ENCODE data around the gene CHMP2A. TPM values are rescaled to one million over a fixed set of nuclear protein-coding genes. Genes with fewer than 3 reads are reported as not detected.

CHMP2A gene
- total RNA-seq, 4 donors from 2014 or later: 100.0 to 155 (median 126) TPM

- 1 to 20% methylated on average over 3 to 20 of the region's 33 CpGs for WGBS, 2 donors (ENCODE audit: low coverage in 1 of 2)
- Histone ChIP-seq H3K9me3 (no peaks in the 10 kb centered on the region), H3K27me3 (no peaks in the 10 kb centered on the region), H3K4me3 (peak overlapping the region; percentile 52 to 91), H3K36me3 (peaks cover 0 to 18% of the 10 kb centered on the region in 2 donors), H3K27ac (peak overlapping the region; percentile 88 to 100 (median 100)), H3K4me1 (peaks cover 6 to 76% (median 52%) of the 10 kb centered on the region in 3 donors)
- TF ChIP-seq EP300 (IDR thresholded peaks at IDR 0.05): no peak
- TF ChIP-seq POLR2AphosphoS5 (IDR thresholded peaks at IDR 0.05): peak; percentile 75
- peak; percentile 43 to 65 for TF ChIP-seq POLR2A (IDR thresholded peaks at IDR 0.05)
- TF ChIP-seq CTCF (IDR thresholded peaks at IDR 0.05): no peak
- ATAC-seq: peak; percentile 70
Measured at GRCh38 chr19:58559275-58560006, 4.5 kb upstream of the CHMP2A start.

DNA sequence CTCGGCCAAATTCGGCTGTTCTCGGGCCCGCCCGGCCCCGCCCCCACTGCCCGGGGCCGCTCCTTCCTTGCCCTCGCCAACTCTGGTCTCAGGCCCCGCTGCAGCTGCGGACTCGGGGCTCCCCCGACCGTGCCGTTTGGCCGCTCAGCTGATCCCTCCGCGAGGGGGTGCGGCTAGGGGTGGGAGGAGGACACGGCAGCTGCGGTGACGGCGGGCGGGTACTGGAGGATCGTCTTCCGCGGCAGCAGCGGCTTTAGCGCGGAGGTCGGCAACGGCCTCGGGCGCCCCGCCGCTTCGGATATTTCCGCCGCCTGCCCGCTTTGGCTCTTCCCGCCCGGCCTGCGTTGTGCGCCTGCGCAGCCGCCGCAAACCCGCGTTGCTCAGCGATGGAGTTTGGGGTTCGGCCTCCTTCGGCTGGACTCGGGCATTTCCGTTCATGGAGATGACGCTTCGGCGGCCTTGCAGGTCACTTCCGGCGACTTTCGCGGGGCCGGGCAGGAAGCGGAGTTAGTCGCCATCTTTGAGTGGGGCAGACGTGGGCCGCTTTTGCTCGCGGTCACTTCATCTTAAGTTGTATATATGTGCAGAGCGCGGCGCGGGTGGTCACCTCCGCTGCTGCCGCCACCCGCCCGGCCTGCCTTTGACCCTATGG is 3.8 kb upstream of the CHMP2A start:
- 0% methylated on average over 1 to 2 of the region's 76 CpGs for WGBS, 2 donors (ENCODE audit: low coverage in 1 of 2)
- Histone ChIP-seq H3K4me1 (peaks cover 10 to 79% (median 58%) of the 10 kb centered on the region in 3 donors), H3K4me3 (peak overlapping the region; percentile 52 to 91), H3K9me3 (no peaks in the 10 kb centered on the region), H3K27ac (peak overlapping the region; percentile 88 to 100 (median 100)), H3K27me3 (no peaks in the 10 kb centered on the region), H3K36me3 (peaks cover 0 to 18% of the 10 kb centered on the region in 2 donors)
- ATAC-seq: peak; percentile 82
- TF ChIP-seq POLR2AphosphoS5 (IDR thresholded peaks at IDR 0.05): peak; percentile 33
- TF ChIP-seq POLR2A (IDR thresholded peaks at IDR 0.05): peak; percentile 3 to 58
- TF ChIP-seq CTCF (IDR thresholded peaks at IDR 0.05): peak in 1 of 4 experiments; percentile 16
- TF ChIP-seq EP300 (IDR thresholded peaks at IDR 0.05): no peak

- Histone ChIP-seq H3K27me3 (no peaks in the 10 kb centered on the region), H3K4me3 (peak within 1 kb of the TSS; percentile 52 to 91), H3K4me1 (peaks cover 12 to 79% (median 60%) of the 10 kb centered on the region in 3 donors), H3K27ac (peak within 1 kb of the TSS; percentile 90 to 100 (median 100)), H3K36me3 (peaks cover 0 to 22% of the 10 kb centered on the region in 2 donors), H3K9me3 (no peaks in the 10 kb centered on the region)
- peak in 1 of 2 donors; percentile 16 for TF ChIP-seq POLR2A (IDR thresholded peaks at IDR 0.05)
- TF ChIP-seq CTCF (IDR thresholded peaks at IDR 0.05): no peak
- no peak for TF ChIP-seq EP300 (IDR thresholded peaks at IDR 0.05)
- no peak for TF ChIP-seq POLR2AphosphoS5 (IDR thresholded peaks at IDR 0.05)
- WGBS, 2 donors (ENCODE audit: low coverage in 1 of 2): 0% methylated on average over 10 to 22 of the region's 62 CpGs
- no peak for ATAC-seq
Measured at GRCh38 chr19:58558066-58558622, 3.2 kb upstream of the CHMP2A start, which contains the start of gene UBE2M. Gene UBE2M, minus strand, starts transcription at chr19:58558611. Its CDS starts 230 bp downstream, at chr19:58558381.

GRCh38 chr19:58557221-58558065 is 2.5 kb upstream of the CHMP2A start:
- Histone ChIP-seq H3K36me3 (peaks cover 0 to 29% of the 10 kb centered on the region in 2 donors), H3K4me1 (peaks cover 12 to 79% (median 53%) of the 10 kb centered on the region in 3 donors), H3K27me3 (no peaks in the 10 kb centered on the region), H3K9me3 (no peaks in the 10 kb centered on the region), H3K4me3 (peak overlapping the region; percentile 52 to 91), H3K27ac (peak overlapping the region; percentile 90 to 100 (median 100))
- 24 to 31% methylated on average over 10 to 12 of the region's 12 CpGs for WGBS, 2 donors (ENCODE audit: low coverage in 1 of 2)
- no peak for TF ChIP-seq EP300 (IDR thresholded peaks at IDR 0.05)
- TF ChIP-seq POLR2AphosphoS5 (IDR thresholded peaks at IDR 0.05): no peak
- TF ChIP-seq POLR2A (IDR thresholded peaks at IDR 0.05): no peak
- no peak for TF ChIP-seq CTCF (IDR thresholded peaks at IDR 0.05)
- no peak for ATAC-seq

Measured in gastroesophageal sphincter (tissue), 4 donors.